GM19043 (cell line): ENCODE data around the gene KRT78.
"Not testable (repeated sequence)": the region's sequence is repeated elsewhere in the genome, so short reads cannot be mapped to it uniquely, and the experiment has no call there.

Source experiments
- ATAC-seq: cut with Tn5 transposase; IDR thresholded peaks from one replicate; pipeline ENCODE4 v1.9.1; 2021; ENCODE audit warnings: low read depth; ENCODE audit not compliant: unreplicated experiment

The KRT78 gene, protein sequence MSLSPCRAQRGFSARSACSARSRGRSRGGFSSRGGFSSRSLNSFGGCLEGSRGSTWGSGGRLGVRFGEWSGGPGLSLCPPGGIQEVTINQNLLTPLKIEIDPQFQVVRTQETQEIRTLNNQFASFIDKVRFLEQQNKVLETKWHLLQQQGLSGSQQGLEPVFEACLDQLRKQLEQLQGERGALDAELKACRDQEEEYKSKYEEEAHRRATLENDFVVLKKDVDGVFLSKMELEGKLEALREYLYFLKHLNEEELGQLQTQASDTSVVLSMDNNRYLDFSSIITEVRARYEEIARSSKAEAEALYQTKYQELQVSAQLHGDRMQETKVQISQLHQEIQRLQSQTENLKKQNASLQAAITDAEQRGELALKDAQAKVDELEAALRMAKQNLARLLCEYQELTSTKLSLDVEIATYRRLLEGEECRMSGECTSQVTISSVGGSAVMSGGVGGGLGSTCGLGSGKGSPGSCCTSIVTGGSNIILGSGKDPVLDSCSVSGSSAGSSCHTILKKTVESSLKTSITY

DNA sequence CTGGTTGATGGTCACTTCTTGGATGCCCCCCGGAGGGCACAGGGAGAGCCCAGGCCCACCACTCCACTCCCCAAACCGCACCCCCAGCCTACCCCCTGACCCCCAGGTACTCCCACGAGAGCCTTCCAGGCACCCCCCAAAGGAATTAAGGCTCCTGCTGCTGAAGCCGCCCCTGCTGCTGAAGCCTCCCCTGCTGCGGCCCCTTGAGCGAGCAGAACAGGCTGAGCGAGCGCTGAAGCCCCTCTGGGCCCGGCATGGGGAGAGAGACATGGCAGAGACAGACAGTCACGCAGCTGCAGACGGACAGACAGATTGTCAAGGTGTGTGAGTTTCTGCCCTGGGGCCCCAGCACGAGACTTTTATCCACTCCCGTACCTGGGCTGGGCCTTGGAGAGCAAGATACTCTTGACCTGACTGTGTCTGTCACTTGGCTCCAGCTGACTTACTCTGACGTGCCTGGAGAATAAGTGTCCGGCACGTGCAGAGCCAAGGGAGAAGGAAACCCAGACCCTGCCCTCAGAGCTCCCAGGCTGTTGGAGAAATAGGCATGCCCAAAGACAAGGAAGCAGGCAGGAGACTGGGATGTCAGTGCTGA is at the start of gene KRT78:
Gene KRT78 (minus strand): TSS at position 334 of the 595 bp plus-strand sequence. CDS start 64 bp downstream, at position 270.
- ATAC-seq, result no peak

DNA sequence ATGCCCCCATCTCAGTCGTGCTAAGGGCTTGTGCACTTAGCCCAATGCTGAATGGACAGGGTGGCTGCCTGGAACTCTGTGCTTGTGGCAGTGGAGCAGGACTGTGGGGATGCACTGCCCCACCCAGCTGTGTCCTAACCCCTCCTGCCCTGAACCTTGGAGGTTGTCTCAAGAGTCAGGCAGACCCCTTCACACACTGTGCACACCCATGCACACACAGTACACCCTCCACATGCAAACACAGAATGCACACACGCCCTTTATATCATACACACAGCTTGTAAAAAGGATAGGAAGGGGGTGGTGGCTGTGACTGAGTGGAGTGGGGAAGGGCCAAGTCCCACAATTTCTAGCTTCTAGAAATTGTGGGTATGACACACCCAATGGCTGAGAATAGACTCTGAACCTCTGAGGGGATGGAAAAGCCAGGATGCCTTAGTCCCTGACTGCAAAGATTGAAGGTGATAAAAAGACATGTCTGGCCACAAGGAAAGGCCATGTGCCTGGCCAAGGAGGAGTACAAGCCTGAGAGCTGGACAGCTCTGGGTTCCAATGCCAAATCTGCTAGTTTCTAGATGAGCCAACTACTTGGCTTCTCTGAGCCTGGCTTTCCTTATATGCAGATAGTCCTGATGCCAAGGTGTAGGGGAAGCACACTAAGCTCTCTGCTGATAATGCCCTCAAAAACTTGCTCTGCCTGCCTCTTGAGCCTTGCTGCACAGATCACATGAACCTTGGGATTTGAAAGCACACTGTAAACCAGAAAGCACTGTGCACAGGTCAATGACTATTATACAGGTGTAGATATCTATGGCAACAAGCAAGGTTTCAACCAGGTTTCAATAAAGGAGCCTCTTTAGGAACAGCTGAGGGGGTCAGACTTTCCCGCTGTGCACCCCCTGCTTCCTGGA is 47.7 kb upstream of the KRT78 start:
- ATAC-seq, result no peak

DNA sequence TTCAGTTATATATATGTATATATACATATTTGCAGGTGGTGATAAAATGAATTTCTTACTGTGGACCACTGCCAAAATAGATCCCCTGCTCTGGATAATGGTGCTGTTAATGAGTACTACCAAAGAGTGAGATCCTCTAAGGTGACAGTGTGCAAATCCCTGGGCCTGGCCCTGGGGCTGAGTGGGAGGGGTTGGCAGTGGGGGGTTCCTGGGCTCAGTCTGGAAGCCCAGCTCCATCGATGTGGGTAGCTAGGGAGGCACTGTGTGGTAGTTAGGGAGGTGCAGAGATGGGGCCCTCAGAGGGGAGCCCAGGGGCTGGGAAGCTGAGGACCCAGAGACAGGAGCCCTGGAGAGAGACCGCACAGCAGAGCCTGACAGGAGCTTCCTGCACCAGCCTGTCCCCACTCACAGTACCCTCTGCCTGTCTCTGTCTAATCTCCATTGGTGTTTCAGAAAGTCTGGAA is 47.0 kb upstream of the KRT78 start:
- no peak for ATAC-seq

- no peak for ATAC-seq
Measured at GRCh38 chr12:52892974-52893373, 44.2 kb upstream of the KRT78 start.

DNA sequence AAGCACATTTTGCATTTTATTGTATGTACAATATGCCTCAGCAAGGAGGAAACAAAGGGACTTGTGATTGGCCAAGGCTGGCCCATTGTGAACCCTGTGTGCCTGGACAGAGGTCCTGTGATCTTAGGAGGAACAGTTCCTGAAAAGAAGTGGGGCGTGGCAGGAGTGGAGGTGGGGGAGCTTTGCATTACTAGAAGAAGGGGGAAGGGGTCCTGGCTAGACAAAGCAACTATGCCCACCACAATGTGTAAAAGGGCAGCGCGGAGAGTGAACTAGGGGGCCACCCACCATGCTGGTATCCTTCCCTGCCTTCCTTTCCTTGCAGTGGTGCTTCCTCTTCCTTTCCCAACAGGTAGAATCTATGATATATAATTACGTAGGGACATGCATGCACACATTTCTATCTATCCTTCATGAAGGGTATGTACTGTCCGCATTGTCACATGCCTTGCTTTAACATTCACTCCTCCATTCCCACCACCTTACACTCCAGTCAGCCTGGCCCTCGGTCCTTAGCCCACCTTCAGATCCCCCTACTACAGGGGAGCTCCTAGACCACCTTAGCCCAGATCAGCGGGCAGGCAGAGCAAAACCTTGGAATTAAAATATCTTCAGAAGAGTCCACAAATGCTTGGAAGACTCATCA is 43.5 kb upstream of the KRT78 start:
- no peak for ATAC-seq

DNA sequence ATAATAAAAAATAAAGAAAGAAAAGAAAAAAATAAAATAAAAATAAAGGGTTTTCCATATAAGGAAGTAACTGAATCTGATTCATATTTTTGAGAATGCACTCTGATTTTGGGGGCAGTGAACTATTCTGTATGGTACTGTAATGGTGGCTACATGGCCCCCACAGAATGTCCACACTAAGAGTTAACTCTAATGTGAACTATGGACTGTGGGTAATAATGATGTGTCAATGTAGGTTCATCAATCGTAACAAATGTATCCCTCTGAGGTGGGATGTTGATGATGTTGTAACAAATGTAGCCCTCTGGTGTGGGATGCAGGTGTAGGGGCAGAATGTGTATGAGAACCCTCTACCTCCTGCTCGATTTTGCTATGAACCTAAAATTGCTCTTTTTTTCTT is 42.2 kb upstream of the KRT78 start:
- ATAC-seq, result no peak

DNA sequence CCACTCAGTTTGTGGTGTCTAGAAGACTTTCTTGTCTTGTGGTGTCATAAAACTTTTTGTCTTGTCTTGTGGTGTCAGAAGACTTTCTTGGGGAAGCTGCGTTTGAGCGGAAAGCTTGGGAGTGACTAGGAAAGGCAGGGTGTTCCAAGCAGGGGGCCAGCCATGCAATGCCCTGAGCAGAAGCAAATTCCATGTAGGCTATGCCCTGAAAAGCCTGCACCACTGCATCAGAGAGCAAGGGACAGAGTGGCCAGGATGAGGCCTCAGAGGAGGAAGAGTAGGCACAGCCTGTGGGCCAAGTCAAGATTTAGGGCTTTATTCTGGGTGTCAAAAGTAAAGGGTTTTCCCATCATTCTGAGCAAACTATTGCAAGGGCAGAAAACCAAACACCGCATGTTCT is 41.6 kb upstream of the KRT78 start:
- ATAC-seq, result no peak

- no peak for ATAC-seq
Measured at GRCh38 chr12:52884526-52885293, 35.9 kb upstream of the KRT78 start.

- ATAC-seq, result not testable (repeated sequence)
Measured at GRCh38 chr12:52880499-52880898, 31.7 kb upstream of the KRT78 start.

- no peak for ATAC-seq
Measured at GRCh38 chr12:52879394-52880351, 30.9 kb upstream of the KRT78 start.

GRCh38 chr12:52878507-52879393 is 30.0 kb upstream of the KRT78 start:
- no peak for ATAC-seq

DNA sequence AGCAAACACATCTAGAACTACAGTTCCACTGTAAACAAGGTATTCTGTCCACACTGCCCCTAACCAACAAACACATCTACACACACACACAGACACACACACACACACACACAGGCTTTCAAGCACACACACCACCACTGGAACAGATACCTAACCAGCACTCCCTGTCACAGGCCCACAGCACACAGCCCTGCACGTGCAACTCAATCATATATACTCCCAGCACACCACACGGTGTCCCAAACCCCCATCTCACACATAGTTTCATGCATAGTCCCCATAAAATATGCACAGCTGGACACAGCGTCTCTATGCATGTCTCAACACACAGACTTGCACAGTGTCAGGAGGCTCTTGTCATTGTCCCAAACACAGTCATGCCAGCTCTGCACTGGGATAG is 28.4 kb upstream of the KRT78 start:
- no peak for ATAC-seq

- no peak for ATAC-seq
Measured at GRCh38 chr12:52876372-52876771, 27.6 kb upstream of the KRT78 start.

DNA sequence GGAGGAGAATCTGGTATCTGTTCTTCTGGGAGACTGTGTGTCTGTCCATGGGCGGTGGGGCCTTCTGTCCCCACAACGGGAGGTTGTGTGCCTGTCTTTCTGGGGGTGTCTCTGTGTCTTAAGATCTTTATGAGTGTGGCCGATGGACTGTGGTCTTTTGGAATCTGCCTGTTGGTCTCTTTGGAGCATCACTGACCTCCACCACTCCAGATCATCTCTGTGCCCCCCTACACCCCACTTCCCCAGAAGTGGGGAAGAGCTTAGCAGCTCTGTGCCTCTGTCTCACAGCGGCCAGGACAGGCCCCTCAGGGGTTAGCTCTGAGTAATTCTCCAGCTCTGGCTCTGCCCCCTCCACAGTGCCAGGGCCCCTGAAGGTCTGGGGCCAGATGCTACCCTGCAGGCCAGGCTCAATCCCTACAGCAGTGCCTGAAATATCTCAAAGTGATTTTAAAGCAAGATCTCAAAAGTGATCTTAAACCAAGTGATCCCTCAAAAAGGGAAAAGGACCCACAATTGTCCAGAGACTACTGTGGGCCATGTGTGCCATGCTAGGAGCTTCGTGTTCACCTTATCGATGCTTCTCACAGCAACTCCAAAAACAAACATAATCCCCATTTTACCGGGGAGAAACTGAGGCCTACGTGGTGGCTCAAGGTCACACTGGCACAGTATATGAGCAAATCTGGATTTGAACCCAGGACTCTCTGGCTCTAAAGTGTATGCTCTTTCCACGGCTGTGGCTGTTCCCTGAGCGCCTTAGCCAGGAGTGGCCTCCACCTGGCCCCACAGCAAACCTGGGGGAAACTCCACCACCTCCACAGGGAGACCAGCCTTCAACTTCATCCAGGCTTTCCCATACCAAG is 26.0 kb upstream of the KRT78 start:
- ATAC-seq, result no peak

DNA sequence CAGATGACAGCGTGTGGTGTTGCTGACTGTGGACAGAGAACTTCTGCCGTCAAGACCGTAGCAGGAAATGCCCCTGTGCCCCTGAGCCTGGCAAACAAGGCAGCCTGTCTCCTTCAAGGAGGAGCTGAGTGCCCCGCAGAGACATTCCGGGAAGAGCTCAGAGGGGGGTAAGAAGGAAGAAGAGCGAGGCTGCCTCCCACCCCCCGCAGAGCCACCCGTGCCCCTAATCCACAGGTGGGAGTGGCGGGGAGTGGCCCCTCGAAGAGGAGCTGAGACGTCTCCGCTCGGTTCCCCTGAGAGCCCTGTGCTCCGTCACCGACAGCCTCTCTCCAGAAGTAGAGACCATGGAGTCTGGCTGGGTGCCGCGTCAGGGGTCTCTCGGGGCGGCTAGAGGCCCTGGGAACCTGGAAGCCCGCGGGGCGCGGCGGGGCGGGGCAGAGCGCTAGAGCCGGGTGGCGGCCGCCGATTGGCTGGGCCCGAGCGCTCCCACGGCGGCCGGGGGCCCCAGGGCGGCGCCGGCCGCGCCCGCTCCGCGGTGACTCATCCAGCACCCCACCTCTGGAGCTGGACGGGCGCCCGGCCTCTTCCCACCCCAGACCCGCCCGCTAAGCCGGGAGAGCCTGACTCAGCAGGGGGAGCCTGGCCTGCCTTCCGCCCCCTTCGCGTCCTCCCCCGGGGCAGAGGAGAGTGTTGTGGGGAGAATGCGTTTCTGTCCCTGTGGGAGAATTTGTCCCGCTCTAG is 25.2 kb upstream of the KRT78 start:
- ATAC-seq, result no peak

GRCh38 chr12:52873513-52873831 is 24.7 kb upstream of the KRT78 start:
- ATAC-seq, result no peak
